WERI-Rb-1 (cell line): ENCODE data around the gene KIF1B.

Experiments used
- DNase-seq: peaks from one replicate; pipeline ENCODE4 v3.0.0-alpha.2; 2020
- H3K27ac ChIP-seq: fragments of 250-450 bp; sonication (Bioruptor Pico); 2 replicates; pipeline ENCODE4 v1.5.1; 2020; ENCODE audit warnings: mild to moderate bottlenecking, moderate library complexity
- H3K27me3 ChIP-seq: fragments of 250-450 bp; sonication (Bioruptor Pico); 2 replicates; pipeline ENCODE4 v1.5.1; 2021; ENCODE audit warnings: mild to moderate bottlenecking, low read depth, moderate library complexity; ENCODE audit not compliant: insufficient read depth, severe bottlenecking
- H3K36me3 ChIP-seq: fragments of 250-450 bp; sonication (Bioruptor Pico); 2 replicates; pipeline ENCODE4 v1.5.1; 2020; ENCODE audit warnings: mild to moderate bottlenecking, moderate library complexity
- H3K4me3 ChIP-seq: 2 replicates; pipeline ENCODE4 v1.5.1; 2011; ENCODE audit warnings: low read depth, mild to moderate bottlenecking, control low read depth, low read length
- H3K9me3 ChIP-seq: fragments of 250-450 bp; sonication (Bioruptor Pico); 2 replicates; pipeline ENCODE4 v1.5.1; 2021; ENCODE audit warnings: mild to moderate bottlenecking, moderate library complexity; ENCODE audit not compliant: severe bottlenecking
- CTCF ChIP-seq: IDR thresholded peaks from 2 replicates; pipeline ENCODE4 v1.5.1; 2011; ENCODE audit warnings: low read depth, mild to moderate bottlenecking, control low read depth, inconsistent platforms, low read length

KIF1B gene

GRCh38 chr1:10179406-10180091 lies 30.8 kb upstream of the KIF1B start:
- Histone ChIP-seq H3K36me3 (peaks cover 27% of the 10 kb centered on the region), H3K9me3 (peaks cover 5% of the 10 kb centered on the region), H3K27ac (no peak overlapping the region), H3K4me3 (no peak overlapping the region), H3K27me3 (no peaks in the 10 kb centered on the region)
- no peak for DNase-seq
- TF ChIP-seq CTCF, result no peak

GRCh38 chr1:10181154-10181553 lies 29.2 kb upstream of the KIF1B start:
- TF ChIP-seq CTCF, result no peak
- DNase-seq, result no peak
- H3K9me3 ChIP-seq, result peaks cover under 1% of the 10 kb centered on the region
- H3K27ac ChIP-seq, result no peak overlapping the region
- no peaks in the 10 kb centered on the region for H3K27me3 ChIP-seq
- no peak overlapping the region for H3K4me3 ChIP-seq
- peaks cover 17% of the 10 kb centered on the region for H3K36me3 ChIP-seq

GRCh38 chr1:10185759-10186158 lies 24.6 kb upstream of the KIF1B start:
- peaks cover 2% of the 10 kb centered on the region; the same call in 1 of the 2 replicates for H3K36me3 ChIP-seq
- H3K9me3 ChIP-seq, result no peaks in the 10 kb centered on the region
- no peak for TF ChIP-seq CTCF
- H3K27ac ChIP-seq, result no peak overlapping the region
- H3K4me3 ChIP-seq, result no peak overlapping the region
- no peak for DNase-seq
- H3K27me3 ChIP-seq, result no peaks in the 10 kb centered on the region

- TF ChIP-seq CTCF, result no peak
- no peak for DNase-seq
- Histone ChIP-seq H3K9me3 (no peaks in the 10 kb centered on the region), H3K27ac (no peak overlapping the region), H3K27me3 (no peaks in the 10 kb centered on the region), H3K4me3 (no peak overlapping the region), H3K36me3 (peaks cover under 1% of the 10 kb centered on the region; the same call in 1 of the 2 replicates)
Measured at GRCh38 chr1:10186331-10187025, 23.9 kb upstream of the KIF1B start.

GRCh38 chr1:10187026-10187334 lies 23.4 kb upstream of the KIF1B start:
- Histone ChIP-seq H3K4me3 (no peak overlapping the region), H3K27ac (no peak overlapping the region), H3K9me3 (no peaks in the 10 kb centered on the region), H3K36me3 (no peaks in the 10 kb centered on the region), H3K27me3 (no peaks in the 10 kb centered on the region)
- no peak for TF ChIP-seq CTCF
- no peak for DNase-seq

- Histone ChIP-seq H3K27me3 (no peaks in the 10 kb centered on the region), H3K4me3 (no peak overlapping the region), H3K9me3 (no peaks in the 10 kb centered on the region), H3K27ac (no peak overlapping the region), H3K36me3 (no peaks in the 10 kb centered on the region)
- no peak for DNase-seq
- TF ChIP-seq CTCF, result no peak
Measured at GRCh38 chr1:10188133-10188650, 22.2 kb upstream of the KIF1B start.
